Endothelial cell of umbilical vein (primary cell): ENCODE measurements around the gene SLAMF1. TPM values are rescaled to one million over a fixed set of nuclear protein-coding genes. Genes with fewer than 3 reads are reported as not detected.

Experiments
- BruUV-seq: library from RNA; stranded (reverse); fragments of 400-500 nt; replicated peaks from 2 replicates; lab custom pipeline; 2021; lab: Mats Ljungman, UMichigan
- CTCF ChIA-PET: fragments of 300-600, 350-600 bp; sonication (Branson Sonifier 250); formaldehyde crosslinking; loops from one replicate; lab custom pipeline; 2021; ENCODE audit warnings: antibody characterized with exemption, inconsistent platforms; lab: Charles Lee
- POLR2A ChIA-PET: fragments of 300-600, 350-600 bp; sonication (Branson Sonifier 250); formaldehyde crosslinking; loops from one replicate; lab custom pipeline; 2021; ENCODE audit warnings: antibody characterized with exemption, inconsistent platforms; lab: Charles Lee
- DNase-seq: peaks from one replicate; pipeline ENCODE4 v3.0.0-alpha.2; 2011; ENCODE audit warnings: low read depth, low spot score
- FAIRE-seq: peaks from 2 replicates; lab custom pipeline; 2011; peaks lifted over from hg19 to GRCh38; lab: Jason Lieb, UNC
- H2AFZ ChIP-seq: 2 replicates; pipeline ENCODE4 v1.6.0; 2012; ENCODE audit warnings: low read depth, low read length, control low read depth, inconsistent platforms
- H3K27ac ChIP-seq: 2 replicates; pipeline ENCODE4 v1.5.1; 2011; ENCODE audit warnings: low read depth, mild to moderate bottlenecking, control low read depth, low read length, moderate library complexity; ENCODE audit not compliant: insufficient read depth
- H3K27me3 ChIP-seq, 2 experiments: 2 replicates each; pipeline versions ENCODE4 v1.6.0 to v1.6.1; 2011; ENCODE audit warnings: low read length in 2 of 2, mixed read lengths in 1 of 2; ENCODE audit not compliant: control insufficient read depth in 2 of 2, insufficient read depth in 2 of 2
- H3K36me3 ChIP-seq, 2 experiments: 2 replicates in 1 of 2; 3 replicates in 1 of 2; pipeline ENCODE4 v1.5.1; 2011; ENCODE audit warnings: low read length in 2 of 2, mild to moderate bottlenecking in 1 of 2, moderate library complexity in 1 of 2; ENCODE audit not compliant: control insufficient read depth in 2 of 2, insufficient read depth in 2 of 2; ENCODE audit errors: extremely low read depth in 1 of 2
- H3K4me1 ChIP-seq: 3 replicates; pipeline ENCODE4 v1.5.1; 2011; ENCODE audit warnings: mild to moderate bottlenecking, low read length; ENCODE audit not compliant: control insufficient read depth, insufficient read depth; ENCODE audit errors: extremely low read depth
- H3K4me2 ChIP-seq: 2 replicates; pipeline ENCODE4 v1.6.1; 2011; ENCODE audit warnings: low read length, control low read depth, mixed read lengths; ENCODE audit not compliant: insufficient read depth
- H3K4me3 ChIP-seq, 3 experiments: fragments of 200-600 bp in 1 of 3; sonication (generic), shearing (Covaris generic) in 1 of 3; replicated peaks in 1 of 3; 2 replicates each; pipeline ENCODE4 v1.5.1; 2011 to 2016; ENCODE audit warnings: control low read depth in 3 of 3, low read length in 3 of 3, mild to moderate bottlenecking in 2 of 3, inconsistent platforms in 1 of 3, low read depth in 1 of 3, moderate library complexity in 1 of 3; ENCODE audit not compliant: insufficient read depth in 1 of 3
- H3K79me2 ChIP-seq: 2 replicates; pipeline ENCODE4 v1.6.0; 2012; ENCODE audit warnings: low read length, inconsistent platforms; ENCODE audit not compliant: control insufficient read depth, insufficient read depth
- H3K9ac ChIP-seq: replicated peaks from 2 replicates; pipeline ENCODE3; 2011; ENCODE audit warnings: low read length, control low read depth; ENCODE audit not compliant: insufficient read depth; ENCODE audit errors: extremely low read depth
- H3K9me1 ChIP-seq: replicated peaks from 3 replicates; pipeline ENCODE4 v1.6.0; 2011; ENCODE audit warnings: mild to moderate bottlenecking, low read length; ENCODE audit not compliant: control insufficient read depth, insufficient read depth; ENCODE audit errors: extremely low read depth
- H3K9me3 ChIP-seq: replicated peaks from 2 replicates; pipeline ENCODE4 v1.5.1; 2012; ENCODE audit warnings: low read length, inconsistent platforms; ENCODE audit not compliant: control insufficient read depth, insufficient read depth
- H4K20me1 ChIP-seq: replicated peaks from 2 replicates; pipeline ENCODE3; 2011; ENCODE audit warnings: mild to moderate bottlenecking, low read length; ENCODE audit not compliant: control insufficient read depth, insufficient read depth; ENCODE audit errors: extremely low read depth
- EZH2 ChIP-seq: IDR thresholded peaks from 2 replicates; pipeline ENCODE4 v1.6.1; 2012; ENCODE audit warnings: borderline replicate concordance, low read depth, mild to moderate bottlenecking, moderate library complexity, low read length, inconsistent platforms; ENCODE audit not compliant: severe bottlenecking
- FOS ChIP-seq: IDR thresholded peaks from 2 replicates; pipeline ENCODE4 v1.6.1; 2011; ENCODE audit warnings: mild to moderate bottlenecking, low read length, moderate library complexity, borderline replicate concordance; ENCODE audit not compliant: insufficient read depth
- MAX ChIP-seq: IDR thresholded peaks from 2 replicates; pipeline ENCODE4 v1.6.1; 2011; ENCODE audit not compliant: insufficient read depth, insufficient read length
- POLR2A ChIP-seq: IDR thresholded peaks from 2 replicates; pipeline ENCODE4 v1.6.1; 2012; ENCODE audit warnings: low read depth, mild to moderate bottlenecking, control low read depth, low read length
- dilution Hi-C: fragments of 300-500 bp; cut with MboI; formaldehyde crosslinking; loops from one replicate; pipeline ENCODE4 v1.15.0; 2019; ENCODE audit warnings: low sequenced_read_pairs; ENCODE audit not compliant: extremely low pct_ligation_motif_present
- intact Hi-C: fragments of 100-400 bp; cut with micrococcal nuclease; formaldehyde crosslinking; loops from one replicate; pipeline ENCODE4 v1.10.0; 2022
- polyA plus RNA-seq, 4 experiments: library from polyadenylated mRNA; depleted of rRNA in 3 of 4; stranded (reverse) in 3 of 4; unstranded in 1 of 4; fragments of >200 nt; gene quantifications; 2 replicates each; pipeline versions ENCODE4 v1.2.1 to v1.2.3, GENCODE V29; 2011 to 2012; ENCODE audit warnings: missing spikeins in 1 of 4
- total RNA-seq: library from RNA; stranded (reverse); gene quantifications from 2 replicates; pipeline ENCODE4 v1.2.3, GENCODE V29; 2021
- TF ChIP-seq, protein P1 (sequence below), 2 donors: IDR thresholded peaks; 1 replicate in 1 of 2; 2 replicates in 1 of 2; pipeline ENCODE4 v1.5.1; 2011; ENCODE audit warnings: low read length in 2 of 2, mild to moderate bottlenecking in 2 of 2, moderate library complexity in 2 of 2, control low read depth in 1 of 2, inconsistent platforms in 1 of 2, low read depth in 1 of 2; ENCODE audit not compliant: insufficient read depth in 1 of 2; ENCODE audit errors: extremely low read depth in 1 of 2

Gene SLAMF1
- total and polyA plus RNA-seq, 2 donors (not counting 3 experiments of a cell fraction or from before 2014, with no cell fraction given): not detected

- Histone ChIP-seq H3K27ac (no peak overlapping the region), H3K4me3 (no peak overlapping the region), H4K20me1 (no peaks in the 10 kb centered on the region), H3K4me1 (no peaks in the 10 kb centered on the region), H3K4me2 (no peak overlapping the region), H3K9me3 (no peaks in the 10 kb centered on the region), H3K36me3 (no peaks in the 10 kb centered on the region), H2AFZ (no peak overlapping the region), H3K27me3 (peaks cover 0 to 4% of the 10 kb centered on the region in 2 experiments), H3K9me1 (no peaks in the 10 kb centered on the region), H3K79me2 (no peaks in the 10 kb centered on the region), H3K9ac (no peak overlapping the region)
- TF ChIP-seq POLR2A: no peak
- no peak for TF ChIP-seq MAX
- TF ChIP-seq, protein P1, sequence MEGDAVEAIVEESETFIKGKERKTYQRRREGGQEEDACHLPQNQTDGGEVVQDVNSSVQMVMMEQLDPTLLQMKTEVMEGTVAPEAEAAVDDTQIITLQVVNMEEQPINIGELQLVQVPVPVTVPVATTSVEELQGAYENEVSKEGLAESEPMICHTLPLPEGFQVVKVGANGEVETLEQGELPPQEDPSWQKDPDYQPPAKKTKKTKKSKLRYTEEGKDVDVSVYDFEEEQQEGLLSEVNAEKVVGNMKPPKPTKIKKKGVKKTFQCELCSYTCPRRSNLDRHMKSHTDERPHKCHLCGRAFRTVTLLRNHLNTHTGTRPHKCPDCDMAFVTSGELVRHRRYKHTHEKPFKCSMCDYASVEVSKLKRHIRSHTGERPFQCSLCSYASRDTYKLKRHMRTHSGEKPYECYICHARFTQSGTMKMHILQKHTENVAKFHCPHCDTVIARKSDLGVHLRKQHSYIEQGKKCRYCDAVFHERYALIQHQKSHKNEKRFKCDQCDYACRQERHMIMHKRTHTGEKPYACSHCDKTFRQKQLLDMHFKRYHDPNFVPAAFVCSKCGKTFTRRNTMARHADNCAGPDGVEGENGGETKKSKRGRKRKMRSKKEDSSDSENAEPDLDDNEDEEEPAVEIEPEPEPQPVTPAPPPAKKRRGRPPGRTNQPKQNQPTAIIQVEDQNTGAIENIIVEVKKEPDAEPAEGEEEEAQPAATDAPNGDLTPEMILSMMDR (IDR thresholded peaks at IDR 0.05; ENCODE audit: extremely low read depth in 1 of 2, insufficient read depth in 1 of 2, low read depth in 1 of 2, low read length in 2 of 2): no peak
- TF ChIP-seq EZH2: no peak
- no peak for TF ChIP-seq FOS
- FAIRE-seq: no peak
- POLR2A ChIA-PET: no interaction called here
- dilution Hi-C loops (no loop called here), intact Hi-C loops (no loop called here)
- no TSS peak for BruUV-seq
- DNase-seq: no peak
- CTCF ChIA-PET: interaction anchor here (1.0 kb wide), 1 partner anchor 10 kb away, joined by 6 read pairs; no protein-coding TSS in a partner anchor
Measured at GRCh38 chr1:160685266-160685665, 38.4 kb upstream of the SLAMF1 start.
